ENCODE results near the gene IQSEC3.
"Not testable (repeated sequence)": the region's sequence is repeated elsewhere in the genome, so short reads cannot be mapped to it uniquely, and the experiment has no call there.

The IQSEC3 gene

GRCh38 chr12:185576-185955 lies 119.0 kb downstream of the IQSEC3 start:
- no peak for TF ChIP-seq CTCF (IDR thresholded peaks at IDR 0.05; ENCODE audit: insufficient read depth, low read depth, low read length, missing control alignments)
- DNase-seq (ENCODE audit: low read depth), result no peak
- no peak overlapping the region for H3K4me3 ChIP-seq (ENCODE audit: low read depth, low read length)

- no peak for DNase-seq (ENCODE audit: low read depth)
- H3K4me3 ChIP-seq (ENCODE audit: low read depth, low read length), result no peak overlapping the region
- no peak for TF ChIP-seq CTCF (IDR thresholded peaks at IDR 0.05; ENCODE audit: insufficient read depth, low read depth, low read length, missing control alignments)
These were observed 119.5 kb downstream of the IQSEC3 start for GRCh38 chr12:186006-186625.

GRCh38 chr12:187986-188909 lies 121.7 kb downstream of the IQSEC3 start:
- H3K4me3 ChIP-seq (ENCODE audit: low read depth, low read length); DNase-seq (ENCODE audit: low read depth): not testable (repeated sequence)

- peak; percentile 39 for DNase-seq (ENCODE audit: low read depth)
- peak; percentile 54 for TF ChIP-seq CTCF (IDR thresholded peaks at IDR 0.05; ENCODE audit: insufficient read depth, low read depth, low read length, missing control alignments)
- no peak overlapping the region for H3K4me3 ChIP-seq (ENCODE audit: low read depth, low read length)
These were observed 122.5 kb downstream of the IQSEC3 start for GRCh38 chr12:188910-189621.

GRCh38 chr12:189622-189962 lies 123.0 kb downstream of the IQSEC3 start:
- no peak for DNase-seq (ENCODE audit: low read depth)
- TF ChIP-seq CTCF (IDR thresholded peaks at IDR 0.05; ENCODE audit: insufficient read depth, low read depth, low read length, missing control alignments), result no peak
- no peak overlapping the region for H3K4me3 ChIP-seq (ENCODE audit: low read depth, low read length)

- DNase-seq (ENCODE audit: low read depth), result no peak
- TF ChIP-seq CTCF (IDR thresholded peaks at IDR 0.05; ENCODE audit: insufficient read depth, low read depth, low read length, missing control alignments), result no peak
- H3K4me3 ChIP-seq (ENCODE audit: low read depth, low read length), result no peak overlapping the region
These were observed 124.3 kb downstream of the IQSEC3 start for GRCh38 chr12:190881-191280.

- TF ChIP-seq CTCF (IDR thresholded peaks at IDR 0.05; ENCODE audit: insufficient read depth, low read depth, low read length, missing control alignments), result no peak
- H3K4me3 ChIP-seq (ENCODE audit: low read depth, low read length), result no peak overlapping the region
- DNase-seq (ENCODE audit: low read depth), result no peak
These were observed 125.0 kb downstream of the IQSEC3 start for GRCh38 chr12:191541-191940.

Data from GM12865 (cell line).